ENCODE data around the gene RXRB.

GRCh38 chr6:33216117-33216649, 15.7 kb upstream of the RXRB start:
- TF ChIP-seq EZH2 (IDR thresholded peaks at IDR 0.05; ENCODE audit: borderline replicate concordance, insufficient read depth, low read depth, low read length, poor library complexity, severe bottlenecking): no peak
- TF ChIP-seq, protein P1, sequence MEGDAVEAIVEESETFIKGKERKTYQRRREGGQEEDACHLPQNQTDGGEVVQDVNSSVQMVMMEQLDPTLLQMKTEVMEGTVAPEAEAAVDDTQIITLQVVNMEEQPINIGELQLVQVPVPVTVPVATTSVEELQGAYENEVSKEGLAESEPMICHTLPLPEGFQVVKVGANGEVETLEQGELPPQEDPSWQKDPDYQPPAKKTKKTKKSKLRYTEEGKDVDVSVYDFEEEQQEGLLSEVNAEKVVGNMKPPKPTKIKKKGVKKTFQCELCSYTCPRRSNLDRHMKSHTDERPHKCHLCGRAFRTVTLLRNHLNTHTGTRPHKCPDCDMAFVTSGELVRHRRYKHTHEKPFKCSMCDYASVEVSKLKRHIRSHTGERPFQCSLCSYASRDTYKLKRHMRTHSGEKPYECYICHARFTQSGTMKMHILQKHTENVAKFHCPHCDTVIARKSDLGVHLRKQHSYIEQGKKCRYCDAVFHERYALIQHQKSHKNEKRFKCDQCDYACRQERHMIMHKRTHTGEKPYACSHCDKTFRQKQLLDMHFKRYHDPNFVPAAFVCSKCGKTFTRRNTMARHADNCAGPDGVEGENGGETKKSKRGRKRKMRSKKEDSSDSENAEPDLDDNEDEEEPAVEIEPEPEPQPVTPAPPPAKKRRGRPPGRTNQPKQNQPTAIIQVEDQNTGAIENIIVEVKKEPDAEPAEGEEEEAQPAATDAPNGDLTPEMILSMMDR (IDR thresholded peaks at IDR 0.05): no peak

All from B cell (primary cell).